A549 treated with CORT108297 at 1 μM for 4 hours (cell line): ENCODE data around the gene KLHL6. TPM values are rescaled to one million over a fixed set of nuclear protein-coding genes. Genes with fewer than 3 reads are reported as not detected.

Source experiments
- total RNA-seq: library from RNA; stranded (reverse); fragments of 200-300 nt; extraction: Qiagen RNA extraction; gene quantifications from 5 replicates; pipeline ENCODE4 v1.2.3, GENCODE V29; 2022

The KLHL6 gene
- total RNA-seq, result not detected in 5 replicates

GRCh38 chr3:183555541-183556081 lies at the start of gene KLHL6:
KLHL6 (minus strand) TSS chr3:183555706; CDS start chr3:183555653, 53 bp downstream.

Other genes with a start within 250 kb of the KLHL6 start
- 0.03 to 0.38 TPM (median 0.10 TPM) in 5 replicates for gene MCF2L2, start 127.1 kb downstream of the KLHL6 start, total RNA-seq
- 6.1 to 8.8 TPM (median 7.5 TPM) in 5 replicates for gene KLHL24, start 79.9 kb upstream of the KLHL6 start, total RNA-seq
- 10.0 to 13.8 TPM (median 12.3 TPM) in 5 replicates for gene YEATS2, start 142.1 kb upstream of the KLHL6 start, total RNA-seq